BLaER1 (cell line): ENCODE data around the gene ESR2.

ENCODE experiments used
- H3K27ac ChIP-seq: shearing (Covaris generic); formaldehyde crosslinking; 2 replicates; pipeline ENCODE4 v1.8.1; 2022
- H3K27me3 ChIP-seq: shearing (Covaris generic); formaldehyde crosslinking; 2 replicates; pipeline ENCODE4 v1.8.1; 2022
- H3K36me3 ChIP-seq: shearing (Covaris generic); formaldehyde crosslinking; 2 replicates; pipeline ENCODE4 v1.8.1; 2022
- H3K4me1 ChIP-seq: shearing (Covaris generic); formaldehyde crosslinking; 2 replicates; pipeline ENCODE4 v1.8.1; 2022
- H3K4me2 ChIP-seq: shearing (Covaris generic); formaldehyde crosslinking; 2 replicates; pipeline ENCODE4 v1.8.1; 2022
- H3K4me3 ChIP-seq: shearing (Covaris generic); formaldehyde crosslinking; 2 replicates; pipeline ENCODE4 v1.8.1; 2022
- H3K9ac ChIP-seq: shearing (Covaris generic); formaldehyde crosslinking; 2 replicates; pipeline ENCODE4 v1.8.1; 2022
- H3K9me3 ChIP-seq: shearing (Covaris generic); formaldehyde crosslinking; 2 replicates; pipeline ENCODE4 v1.8.1; 2022
- H4K20me1 ChIP-seq: shearing (Covaris generic); formaldehyde crosslinking; 2 replicates; pipeline ENCODE4 v1.8.1; 2022
- Cebpa-rat ChIP-seq: shearing (Covaris generic); IDR thresholded peaks from 2 replicates; pipeline ENCODE4 v1.8.1; 2022

The ESR2 gene

DNA sequence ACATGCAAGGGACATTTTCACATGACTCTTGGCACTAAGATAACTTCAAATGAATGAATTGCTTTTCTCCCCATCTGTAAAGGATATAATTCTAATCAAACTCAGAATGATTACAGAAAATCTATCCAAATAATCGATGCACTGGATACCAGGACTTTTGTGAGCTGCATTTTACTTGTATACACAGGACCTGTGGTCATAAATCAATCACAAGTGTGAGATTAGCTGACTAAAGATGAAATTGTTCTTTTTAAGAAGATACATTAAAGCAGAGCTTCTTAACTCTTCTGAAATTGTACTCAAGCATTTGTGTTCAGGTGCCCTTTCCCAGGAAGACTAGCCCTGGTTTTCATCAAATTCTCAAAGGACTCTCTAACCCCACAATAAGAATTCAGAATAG is 66.3 kb downstream of the ESR2 start:
- Histone ChIP-seq H3K4me2 (peak overlapping the region; percentile 77), H3K36me3 (peaks cover 34% of the 10 kb centered on the region), H3K4me1 (peaks cover 54% of the 10 kb centered on the region), H3K27me3 (no peaks in the 10 kb centered on the region), H3K9me3 (no peaks in the 10 kb centered on the region), H3K4me3 (no peak overlapping the region), H3K27ac (no peak overlapping the region), H4K20me1 (no peaks in the 10 kb centered on the region), H3K9ac (no peak overlapping the region)
- TF ChIP-seq Cebpa-rat = no peak

DNA sequence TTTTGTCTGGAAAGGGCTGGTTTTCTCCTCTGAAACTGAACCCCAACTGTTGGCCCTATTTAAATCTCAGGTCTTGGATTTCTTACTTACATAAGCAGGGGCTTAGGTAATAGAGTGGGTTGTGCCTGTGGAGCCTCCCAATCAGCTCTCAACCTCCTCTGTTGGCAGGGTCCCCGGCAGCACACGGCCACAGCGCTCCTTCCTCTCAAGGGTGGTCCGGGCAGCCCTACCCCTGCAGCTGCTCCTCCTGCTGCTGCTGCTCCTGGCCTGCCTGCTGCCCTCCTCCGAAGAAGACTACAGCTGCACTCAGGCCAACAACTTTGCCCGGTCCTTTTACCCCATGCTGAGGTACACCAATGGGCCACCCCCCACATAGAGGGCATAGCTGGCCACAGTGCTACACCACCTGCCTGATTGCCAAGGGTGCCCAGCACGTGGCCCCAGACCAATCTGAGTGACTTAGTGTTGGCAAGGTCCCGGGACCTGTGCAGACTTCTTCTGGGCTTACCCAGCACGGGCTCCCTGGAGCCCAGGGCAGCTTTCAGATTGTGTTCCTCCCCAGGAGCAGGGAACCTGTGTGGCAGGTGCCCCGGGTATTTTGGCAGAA is 68.9 kb downstream of the ESR2 start:
- Histone ChIP-seq H4K20me1 (no peaks in the 10 kb centered on the region), H3K4me1 (peaks cover 64% of the 10 kb centered on the region), H3K4me3 (no peak overlapping the region), H3K27ac (peak overlapping the region; percentile 20; the same call in 1 of the 2 replicates), H3K4me2 (no peak overlapping the region), H3K9me3 (no peaks in the 10 kb centered on the region), H3K36me3 (peaks cover 34% of the 10 kb centered on the region), H3K9ac (no peak overlapping the region), H3K27me3 (no peaks in the 10 kb centered on the region)
- no peak for TF ChIP-seq Cebpa-rat

DNA sequence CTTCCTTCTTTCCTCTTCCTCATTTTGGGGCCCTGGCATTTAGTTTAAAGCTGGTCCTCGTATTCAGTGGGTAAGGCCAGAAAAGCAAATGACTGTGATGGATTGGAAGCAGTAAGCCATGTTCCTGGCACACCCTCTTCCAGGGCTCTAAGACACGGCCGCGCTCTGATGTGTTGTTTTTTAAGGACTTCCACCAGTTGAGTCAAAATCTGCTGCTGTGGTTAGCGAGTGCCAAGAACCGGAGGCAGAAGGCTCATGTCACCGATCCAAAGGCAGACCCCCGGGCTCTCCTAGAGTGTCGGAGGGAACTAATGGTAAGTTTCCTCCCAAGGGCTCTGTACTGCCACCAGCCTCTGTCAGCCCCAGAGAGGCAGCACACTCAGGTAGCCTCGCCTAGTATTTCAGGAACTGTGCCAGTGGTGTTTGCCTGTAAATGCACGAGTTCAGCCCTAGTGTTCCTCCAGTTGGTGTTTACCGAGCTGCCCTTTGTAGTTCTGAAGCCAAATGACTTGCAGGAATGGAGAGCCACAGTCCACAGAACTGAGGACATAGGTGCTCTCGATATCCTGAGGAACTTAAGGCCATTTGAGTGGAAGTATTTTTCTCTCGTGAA is 72.7 kb downstream of the ESR2 start:
- Histone ChIP-seq H3K36me3 (peaks cover 42% of the 10 kb centered on the region), H3K9ac (no peak overlapping the region), H3K27ac (peak overlapping the region; percentile 73), H3K4me1 (peaks cover 77% of the 10 kb centered on the region), H3K4me2 (peak overlapping the region; percentile 84), H4K20me1 (no peaks in the 10 kb centered on the region), H3K27me3 (no peaks in the 10 kb centered on the region), H3K9me3 (no peaks in the 10 kb centered on the region), H3K4me3 (no peak overlapping the region)
- no peak for TF ChIP-seq Cebpa-rat

DNA sequence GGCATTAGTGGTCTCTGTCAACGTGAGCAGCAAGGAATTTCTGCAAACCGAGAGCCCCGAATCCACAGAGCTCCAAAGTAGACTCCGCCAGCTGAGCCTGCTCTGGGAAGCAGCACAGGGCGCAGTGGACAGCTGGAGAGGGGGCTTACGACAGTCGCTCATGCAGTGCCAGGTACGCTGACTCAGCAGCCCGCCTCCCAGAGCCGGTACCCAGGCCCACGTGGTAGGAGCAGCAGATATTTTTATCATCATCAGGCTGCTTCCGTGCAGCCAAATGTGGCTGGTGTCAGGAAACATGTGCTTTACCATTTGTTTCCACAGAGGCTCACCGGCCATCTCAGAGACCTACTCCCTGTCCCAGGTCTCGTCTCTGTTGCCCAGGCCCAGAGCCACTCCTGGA is 73.7 kb downstream of the ESR2 start:
- Histone ChIP-seq H3K9me3 (no peaks in the 10 kb centered on the region), H3K4me1 (peaks cover 73% of the 10 kb centered on the region), H3K9ac (peak overlapping the region; percentile 43; the same call in 1 of the 2 replicates), H3K4me3 (no peak overlapping the region), H3K27ac (peak overlapping the region; percentile 73), H3K36me3 (peaks cover 51% of the 10 kb centered on the region), H3K4me2 (peak overlapping the region; percentile 84), H4K20me1 (no peaks in the 10 kb centered on the region), H3K27me3 (no peaks in the 10 kb centered on the region)
- TF ChIP-seq Cebpa-rat = no peak

DNA sequence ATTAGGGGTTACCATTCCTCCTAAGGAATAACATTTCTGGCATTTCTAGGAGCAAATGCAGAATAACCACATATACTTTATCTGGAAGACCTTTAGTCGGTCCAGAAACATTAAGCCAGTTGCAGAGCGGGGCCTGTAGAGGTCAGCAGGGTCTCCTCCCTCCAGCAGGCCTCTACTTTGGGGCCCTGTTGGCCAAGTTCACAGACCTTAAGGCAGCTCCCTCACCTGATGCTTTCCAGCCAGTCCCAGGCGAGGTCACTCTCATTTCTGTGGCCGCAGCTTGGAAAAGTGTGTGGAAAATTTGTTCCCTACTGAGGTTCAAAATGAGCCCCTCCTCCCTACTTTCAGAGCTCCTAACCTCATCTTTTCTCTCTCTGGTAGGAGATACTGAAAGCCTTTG is 74.1 kb downstream of the ESR2 start:
- H4K20me1 ChIP-seq = no peaks in the 10 kb centered on the region
- peak overlapping the region; percentile 84 for H3K4me2 ChIP-seq
- peaks cover 51% of the 10 kb centered on the region for H3K36me3 ChIP-seq
- no peaks in the 10 kb centered on the region for H3K9me3 ChIP-seq
- peaks cover 73% of the 10 kb centered on the region for H3K4me1 ChIP-seq
- H3K27ac ChIP-seq = peak overlapping the region; percentile 73
- H3K27me3 ChIP-seq = no peaks in the 10 kb centered on the region
- no peak overlapping the region for H3K4me3 ChIP-seq
- 0 out of 2 replicates have a peak overlapping the region, but pooled peaks have one; percentile 43 for H3K9ac ChIP-seq
- no peak for TF ChIP-seq Cebpa-rat

DNA sequence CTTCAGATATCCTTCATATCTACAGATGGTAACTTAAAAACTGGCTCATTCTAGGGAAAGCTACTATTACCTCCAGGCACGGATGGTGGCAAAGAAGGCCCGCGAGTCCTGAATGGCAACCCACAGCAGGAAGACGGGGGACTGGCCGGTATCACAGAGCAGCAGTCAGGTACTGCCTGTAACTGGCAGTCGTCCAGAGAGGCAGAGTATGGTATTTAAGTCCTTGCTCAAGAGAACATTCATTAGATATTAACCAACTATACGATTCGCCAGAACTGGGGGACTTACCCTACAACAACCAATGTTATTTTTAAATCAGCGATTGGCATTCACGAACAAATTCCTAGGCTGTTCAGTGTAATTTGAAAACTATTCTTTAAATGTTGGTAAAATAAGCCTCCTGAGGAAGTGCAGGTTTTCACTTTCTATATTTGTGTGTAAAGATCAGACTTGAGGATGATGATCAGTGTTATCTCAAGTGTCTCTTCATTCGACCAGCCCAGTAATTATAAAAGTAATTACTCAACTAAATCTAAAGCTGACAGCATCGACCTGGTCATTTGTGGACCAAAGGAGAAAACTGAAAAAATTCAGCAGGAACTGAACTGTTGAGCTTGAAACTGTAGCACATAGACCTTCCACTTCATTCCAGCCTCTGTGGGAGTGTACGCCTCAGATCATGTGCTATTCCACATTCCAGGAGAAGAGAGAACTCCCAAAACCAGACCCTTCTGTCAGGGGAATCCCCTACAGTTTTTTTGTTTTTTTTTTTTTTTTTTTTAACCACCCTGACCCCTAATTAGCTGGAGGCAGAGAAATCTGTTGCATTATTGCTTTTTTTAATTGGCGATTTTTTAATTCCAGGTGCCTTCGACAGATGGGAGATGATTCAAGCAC is 75.6 kb downstream of the ESR2 start:
- no peak overlapping the region for H3K9ac ChIP-seq
- peaks cover 69% of the 10 kb centered on the region for H3K4me1 ChIP-seq
- no peaks in the 10 kb centered on the region for H4K20me1 ChIP-seq
- H3K27me3 ChIP-seq = no peaks in the 10 kb centered on the region
- no peak for TF ChIP-seq Cebpa-rat
- no peak overlapping the region for H3K27ac ChIP-seq
- peak overlapping the region; percentile 68 for H3K4me2 ChIP-seq
- H3K36me3 ChIP-seq = peaks cover 52% of the 10 kb centered on the region
- H3K9me3 ChIP-seq = no peaks in the 10 kb centered on the region
- no peak overlapping the region for H3K4me3 ChIP-seq

DNA sequence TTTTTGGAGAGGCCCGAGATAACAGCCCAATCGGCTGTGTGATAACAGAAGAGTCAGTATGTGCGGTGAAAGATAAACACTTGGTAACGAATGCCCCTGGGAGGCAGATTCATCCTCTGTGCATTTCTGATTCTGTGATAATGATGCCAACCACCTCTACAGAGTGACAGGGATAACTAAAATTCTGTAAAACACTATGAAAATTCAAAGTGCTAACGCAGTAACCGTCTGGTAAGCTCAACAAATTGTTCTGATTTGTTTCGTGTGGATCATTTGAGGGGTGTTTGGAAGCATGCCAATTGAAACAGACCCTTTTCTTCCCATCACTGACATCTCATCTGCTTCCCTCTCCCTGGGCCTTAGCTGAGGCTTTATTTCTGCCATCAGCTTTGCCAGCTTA is 76.3 kb downstream of the ESR2 start:
- Histone ChIP-seq H4K20me1 (no peaks in the 10 kb centered on the region), H3K36me3 (peaks cover 54% of the 10 kb centered on the region), H3K9me3 (no peaks in the 10 kb centered on the region), H3K4me1 (peaks cover 61% of the 10 kb centered on the region), H3K4me3 (no peak overlapping the region), H3K4me2 (peak overlapping the region; percentile 68), H3K9ac (peak overlapping the region; percentile 40; the same call in 1 of the 2 replicates), H3K27me3 (no peaks in the 10 kb centered on the region), H3K27ac (0 out of 2 replicates have a peak overlapping the region, but pooled peaks have one; percentile 1)
- no peak for TF ChIP-seq Cebpa-rat

DNA sequence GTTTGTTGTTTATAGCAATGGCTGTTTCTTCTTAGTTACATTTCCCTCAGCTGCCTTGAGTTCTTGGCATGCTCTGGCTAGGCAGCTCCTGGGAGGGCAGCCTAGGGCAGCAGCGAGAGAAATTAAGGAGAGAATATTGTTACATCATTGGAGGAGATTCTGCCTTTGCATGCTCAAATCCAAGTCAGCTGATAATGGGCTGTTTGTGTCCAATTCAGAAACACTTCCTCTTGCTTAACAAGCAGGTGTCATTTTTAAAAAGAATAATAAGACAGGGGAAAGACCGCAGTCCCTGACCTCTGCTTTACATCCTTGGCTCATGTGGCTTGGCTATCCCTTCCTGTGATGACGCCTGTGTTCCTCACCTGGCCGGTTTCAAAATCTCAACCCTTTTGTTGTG is 76.9 kb downstream of the ESR2 start:
- H3K4me2 ChIP-seq = peak overlapping the region; percentile 68
- H3K36me3 ChIP-seq = peaks cover 60% of the 10 kb centered on the region
- no peaks in the 10 kb centered on the region for H3K9me3 ChIP-seq
- H3K9ac ChIP-seq = peak overlapping the region; percentile 40; the same call in 1 of the 2 replicates
- no peak overlapping the region for H3K4me3 ChIP-seq
- peaks cover 56% of the 10 kb centered on the region for H3K4me1 ChIP-seq
- no peak for TF ChIP-seq Cebpa-rat
- H4K20me1 ChIP-seq = no peaks in the 10 kb centered on the region
- no peaks in the 10 kb centered on the region for H3K27me3 ChIP-seq
- H3K27ac ChIP-seq = 0 out of 2 replicates have a peak overlapping the region, but pooled peaks have one; percentile 1

DNA sequence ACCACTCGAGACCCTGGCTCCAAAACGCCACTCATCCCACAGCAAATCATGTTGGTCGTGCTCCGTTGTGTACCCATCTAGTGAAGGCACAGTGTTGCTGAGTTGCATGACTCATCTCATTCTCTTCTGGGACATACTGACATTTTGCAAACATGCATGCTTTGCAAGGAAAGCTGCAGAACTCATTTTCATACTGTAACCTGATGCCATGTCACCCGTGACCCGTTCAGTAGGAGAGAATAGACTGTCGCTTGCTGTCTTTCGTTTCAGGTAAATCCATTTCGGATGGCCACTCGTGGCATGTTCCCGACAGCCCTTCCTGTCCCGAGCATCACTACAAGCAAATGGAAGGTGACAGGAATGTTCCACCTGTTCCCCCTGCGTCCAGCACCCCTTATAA is 78.2 kb downstream of the ESR2 start:
- peaks cover 73% of the 10 kb centered on the region for H3K36me3 ChIP-seq
- no peak overlapping the region for H3K4me3 ChIP-seq
- TF ChIP-seq Cebpa-rat = no peak
- no peak overlapping the region for H3K9ac ChIP-seq
- no peak overlapping the region for H3K4me2 ChIP-seq
- H3K9me3 ChIP-seq = no peaks in the 10 kb centered on the region
- no peaks in the 10 kb centered on the region for H4K20me1 ChIP-seq
- peaks cover 42% of the 10 kb centered on the region for H3K4me1 ChIP-seq
- no peaks in the 10 kb centered on the region for H3K27me3 ChIP-seq
- no peak overlapping the region for H3K27ac ChIP-seq

DNA sequence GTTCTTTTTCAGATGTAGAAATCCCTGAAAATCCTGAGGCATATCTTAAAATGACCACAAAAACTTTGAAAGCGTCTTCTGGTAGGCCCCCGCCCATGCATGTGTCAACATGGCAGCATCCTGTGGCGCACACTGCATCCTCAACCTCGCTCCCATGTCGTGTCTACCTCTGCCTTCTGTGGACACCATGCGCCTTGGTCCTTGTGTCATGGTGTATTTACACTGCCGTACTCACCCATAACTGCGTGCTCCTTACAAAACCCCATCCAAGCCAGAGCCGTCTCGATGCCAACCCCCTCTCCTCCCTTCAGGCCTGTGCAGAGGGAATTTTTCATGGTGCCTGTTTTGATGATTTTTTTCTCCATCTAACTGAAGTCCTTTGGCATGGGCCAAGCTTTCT is 78.9 kb downstream of the ESR2 start:
- Histone ChIP-seq H3K4me3 (no peak overlapping the region), H3K4me1 (peaks cover 35% of the 10 kb centered on the region), H3K4me2 (no peak overlapping the region), H3K36me3 (peaks cover 80% of the 10 kb centered on the region), H4K20me1 (no peaks in the 10 kb centered on the region), H3K27me3 (no peaks in the 10 kb centered on the region), H3K27ac (no peak overlapping the region), H3K9ac (no peak overlapping the region), H3K9me3 (no peaks in the 10 kb centered on the region)
- no peak for TF ChIP-seq Cebpa-rat
